Activated naive CD8-positive, alpha-beta T cell treated with anti-CD3 and anti-CD28 coated beads, Interleukin-2, amount 50 U/mL, for 24 hours (primary cell): ENCODE data around the gene ARL5B.
"Not testable (repeated sequence)": the region's sequence is repeated elsewhere in the genome, so short reads cannot be mapped to it uniquely, and the experiment has no call there.

Source experiments
- ATAC-seq: fragments of 150-1000 bp; cut with Tn5 transposase; one replicate; pipeline ENCODE4 v1.10.0; 2021
- DNase-seq: peaks from one replicate; pipeline ENCODE4 v3.0.0; 2021
- H3K27ac Mint-ChIP-seq: one replicate; pipeline ENCODE4 v1.8.0; 2021; ENCODE audit warnings: mild to moderate bottlenecking, mixed read lengths
- H3K27me3 Mint-ChIP-seq: one replicate; pipeline ENCODE4 v1.8.0; 2021; ENCODE audit warnings: mixed read lengths
- H3K36me3 Mint-ChIP-seq: one replicate; pipeline ENCODE4 v1.8.0; 2021; ENCODE audit warnings: low read depth, mixed read lengths
- H3K4me1 Mint-ChIP-seq: one replicate; pipeline ENCODE4 v1.8.0; 2021; ENCODE audit warnings: mixed read lengths
- H3K4me3 Mint-ChIP-seq: one replicate; pipeline ENCODE4 v1.8.0; 2021; ENCODE audit warnings: mild to moderate bottlenecking, moderate library complexity, mixed read lengths
- H3K9me3 Mint-ChIP-seq: one replicate; pipeline ENCODE4 v1.8.0; 2021; ENCODE audit warnings: mixed read lengths

The ARL5B gene, protein sequence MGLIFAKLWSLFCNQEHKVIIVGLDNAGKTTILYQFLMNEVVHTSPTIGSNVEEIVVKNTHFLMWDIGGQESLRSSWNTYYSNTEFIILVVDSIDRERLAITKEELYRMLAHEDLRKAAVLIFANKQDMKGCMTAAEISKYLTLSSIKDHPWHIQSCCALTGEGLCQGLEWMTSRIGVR

DNA sequence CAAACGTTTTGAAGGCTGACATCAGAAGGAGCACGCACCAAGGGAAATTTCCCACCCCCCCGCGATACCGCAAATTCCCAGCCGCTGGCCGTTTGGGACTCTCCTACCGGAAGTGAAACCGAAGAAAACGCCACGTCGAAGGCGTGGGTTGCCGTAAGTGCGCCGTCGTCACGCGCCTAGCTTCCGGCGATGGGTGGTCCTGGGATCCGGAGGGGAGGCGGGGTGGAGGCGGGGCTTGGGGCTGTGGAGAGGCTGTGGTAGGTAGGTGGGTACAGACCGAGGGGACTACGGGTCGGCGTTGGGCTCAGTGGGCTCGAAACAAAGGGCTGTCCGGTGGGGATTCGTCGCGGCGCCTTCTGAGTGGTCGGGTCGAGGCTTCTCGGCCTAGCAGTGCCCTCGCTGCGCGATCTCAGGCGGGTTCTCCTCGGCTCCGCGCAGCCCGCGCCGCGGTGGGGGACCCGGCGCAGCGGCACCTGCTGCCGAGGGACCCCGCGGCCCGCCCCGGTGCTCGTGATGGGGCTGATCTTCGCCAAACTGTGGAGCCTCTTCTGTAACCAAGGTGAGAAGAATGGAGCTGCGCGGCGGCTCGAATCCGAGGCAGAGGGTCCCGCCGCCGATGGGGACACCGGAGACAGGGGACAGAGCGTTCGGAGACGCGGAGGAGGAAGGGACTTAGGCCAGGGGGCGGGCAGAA is at the start of gene ARL5B:
Gene ARL5B, plus strand, starts transcription at position 307 of the 694 bp plus-strand sequence. Its CDS starts 207 bp downstream, at position 514.
- peak; percentile 98 for ATAC-seq
- Mint-ChIP-seq H3K27me3 (no peaks in the 10 kb centered on the region), H3K4me1 (peaks cover 45% of the 10 kb centered on the region), H3K36me3 (peaks cover 6% of the 10 kb centered on the region), H3K9me3 (no peaks in the 10 kb centered on the region), H3K4me3 (peak within 1 kb of the TSS; percentile 99), H3K27ac (peak within 1 kb of the TSS; percentile 95)
- DNase-seq, result peak; percentile 97

DNA sequence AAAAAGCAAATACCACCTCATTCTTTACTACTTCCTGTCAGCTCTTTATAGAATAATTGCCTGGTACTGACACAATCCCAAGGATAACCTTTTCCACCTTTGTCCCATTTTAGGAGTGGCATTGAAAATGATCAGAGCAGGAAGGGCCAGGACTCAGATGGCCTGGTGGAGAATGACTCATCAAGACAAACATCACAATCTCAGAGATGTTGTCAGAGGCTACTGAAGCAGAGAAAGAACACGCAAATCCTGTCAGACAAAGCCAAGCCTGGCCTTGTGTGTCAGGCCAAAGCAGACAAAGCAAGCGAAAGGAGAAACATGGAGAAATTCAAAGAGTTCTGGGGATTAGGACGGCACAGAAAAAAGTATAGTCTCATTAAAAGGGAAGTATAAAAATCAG is 48.7 kb upstream of the ARL5B start:
- no peak for ATAC-seq
- peaks cover 36% of the 10 kb centered on the region for H3K36me3 Mint-ChIP-seq
- DNase-seq, result no peak
- H3K9me3 Mint-ChIP-seq, result no peaks in the 10 kb centered on the region
- no peaks in the 10 kb centered on the region for H3K27me3 Mint-ChIP-seq
- peaks cover 11% of the 10 kb centered on the region for H3K4me1 Mint-ChIP-seq
- H3K4me3 Mint-ChIP-seq, result no peak overlapping the region
- H3K27ac Mint-ChIP-seq, result no peak overlapping the region

- H3K4me3 Mint-ChIP-seq, result no peak overlapping the region
- no peak for DNase-seq
- peaks cover 36% of the 10 kb centered on the region for H3K36me3 Mint-ChIP-seq
- ATAC-seq, result no peak
- H3K9me3 Mint-ChIP-seq, result no peaks in the 10 kb centered on the region
- H3K27ac Mint-ChIP-seq, result no peak overlapping the region
- peaks cover 11% of the 10 kb centered on the region for H3K4me1 Mint-ChIP-seq
- no peaks in the 10 kb centered on the region for H3K27me3 Mint-ChIP-seq
Observed at GRCh38 chr10:18611168-18611567, 48.1 kb upstream of the ARL5B start.

GRCh38 chr10:18615618-18616017 is 43.6 kb upstream of the ARL5B start:
- Mint-ChIP-seq H3K4me3 (no peak overlapping the region), H3K36me3 (peaks cover 45% of the 10 kb centered on the region), H3K9me3 (no peaks in the 10 kb centered on the region), H3K27ac (no peak overlapping the region), H3K4me1 (no peaks in the 10 kb centered on the region), H3K27me3 (no peaks in the 10 kb centered on the region)
- ATAC-seq (no peak), DNase-seq (no peak)

GRCh38 chr10:18616337-18616736 is 42.9 kb upstream of the ARL5B start:
- peaks cover 46% of the 10 kb centered on the region for H3K36me3 Mint-ChIP-seq
- no peak for DNase-seq
- no peak overlapping the region for H3K4me3 Mint-ChIP-seq
- no peak for ATAC-seq
- no peaks in the 10 kb centered on the region for H3K4me1 Mint-ChIP-seq
- no peak overlapping the region for H3K27ac Mint-ChIP-seq
- no peaks in the 10 kb centered on the region for H3K27me3 Mint-ChIP-seq
- no peaks in the 10 kb centered on the region for H3K9me3 Mint-ChIP-seq

- no peaks in the 10 kb centered on the region for H3K27me3 Mint-ChIP-seq
- no peak for DNase-seq
- no peaks in the 10 kb centered on the region for H3K4me1 Mint-ChIP-seq
- H3K4me3 Mint-ChIP-seq, result no peak overlapping the region
- H3K36me3 Mint-ChIP-seq, result peaks cover 36% of the 10 kb centered on the region
- H3K27ac Mint-ChIP-seq, result no peak overlapping the region
- ATAC-seq, result no peak
- H3K9me3 Mint-ChIP-seq, result no peaks in the 10 kb centered on the region
Observed at GRCh38 chr10:18619016-18619415, 40.2 kb upstream of the ARL5B start.

DNA sequence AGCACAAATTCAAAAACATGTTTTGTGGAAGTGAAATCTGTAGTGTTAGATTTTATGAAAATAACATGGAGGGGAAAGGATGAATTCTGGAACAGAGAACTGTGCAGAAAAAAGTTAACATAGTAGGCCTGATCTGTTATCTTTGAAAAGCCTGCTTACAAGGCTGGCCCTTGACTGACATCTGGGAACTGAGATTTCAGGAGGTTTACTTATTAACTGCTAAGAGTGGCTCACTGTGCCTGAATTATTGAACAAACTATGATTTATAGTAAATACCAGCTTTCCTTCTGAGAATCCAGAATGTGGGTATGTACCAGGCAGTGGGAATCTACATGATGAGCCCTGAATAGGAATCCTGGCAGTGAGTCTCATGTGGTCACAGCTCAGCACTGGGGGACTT is 38.4 kb upstream of the ARL5B start:
- Mint-ChIP-seq H3K36me3 (peaks cover 29% of the 10 kb centered on the region), H3K27me3 (no peaks in the 10 kb centered on the region), H3K4me3 (no peak overlapping the region), H3K27ac (no peak overlapping the region), H3K4me1 (no peaks in the 10 kb centered on the region), H3K9me3 (no peaks in the 10 kb centered on the region)
- ATAC-seq (no peak), DNase-seq (no peak)

- DNase-seq, H3K9me3 Mint-ChIP-seq, H3K27me3 Mint-ChIP-seq, H3K4me3 Mint-ChIP-seq, H3K27ac Mint-ChIP-seq, ATAC-seq: not testable (repeated sequence)
- Mint-ChIP-seq H3K36me3 (peaks cover 24% of the 10 kb centered on the region), H3K4me1 (peaks cover 15% of the 10 kb centered on the region)
Observed at GRCh38 chr10:18623671-18624070, 35.6 kb upstream of the ARL5B start.

- H3K4me1 Mint-ChIP-seq, result peaks cover 16% of the 10 kb centered on the region
- H3K27me3 Mint-ChIP-seq, result no peaks in the 10 kb centered on the region
- ATAC-seq (no peak), DNase-seq (no peak)
- no peaks in the 10 kb centered on the region for H3K9me3 Mint-ChIP-seq
- H3K4me3 Mint-ChIP-seq, result no peak overlapping the region
- no peak overlapping the region for H3K27ac Mint-ChIP-seq
- H3K36me3 Mint-ChIP-seq, result peaks cover 23% of the 10 kb centered on the region
Observed at GRCh38 chr10:18625886-18626285, 33.3 kb upstream of the ARL5B start.

GRCh38 chr10:18627452-18628018 is 31.7 kb upstream of the ARL5B start:
- peak; percentile 70 for DNase-seq
- H3K4me3 Mint-ChIP-seq, result peak overlapping the region; percentile 74
- H3K9me3 Mint-ChIP-seq, H3K27me3 Mint-ChIP-seq, ATAC-seq: not testable (repeated sequence)
- peaks cover 16% of the 10 kb centered on the region for H3K4me1 Mint-ChIP-seq
- H3K27ac Mint-ChIP-seq, result peak overlapping the region; percentile 54
- peaks cover 17% of the 10 kb centered on the region for H3K36me3 Mint-ChIP-seq

- not testable (repeated sequence) for DNase-seq, H3K27ac Mint-ChIP-seq, H3K27me3 Mint-ChIP-seq, ATAC-seq, H3K9me3 Mint-ChIP-seq, H3K4me1 Mint-ChIP-seq, H3K4me3 Mint-ChIP-seq
- peaks cover 20% of the 10 kb centered on the region for H3K36me3 Mint-ChIP-seq
Observed at GRCh38 chr10:18632500-18632899, 26.7 kb upstream of the ARL5B start.

GRCh38 chr10:18635995-18636394 is 23.2 kb upstream of the ARL5B start:
- Mint-ChIP-seq H3K27ac (no peak overlapping the region), H3K27me3 (no peaks in the 10 kb centered on the region), H3K4me1 (no peaks in the 10 kb centered on the region), H3K36me3 (peaks cover 24% of the 10 kb centered on the region), H3K4me3 (no peak overlapping the region), H3K9me3 (no peaks in the 10 kb centered on the region)
- ATAC-seq (no peak), DNase-seq (no peak)

DNA sequence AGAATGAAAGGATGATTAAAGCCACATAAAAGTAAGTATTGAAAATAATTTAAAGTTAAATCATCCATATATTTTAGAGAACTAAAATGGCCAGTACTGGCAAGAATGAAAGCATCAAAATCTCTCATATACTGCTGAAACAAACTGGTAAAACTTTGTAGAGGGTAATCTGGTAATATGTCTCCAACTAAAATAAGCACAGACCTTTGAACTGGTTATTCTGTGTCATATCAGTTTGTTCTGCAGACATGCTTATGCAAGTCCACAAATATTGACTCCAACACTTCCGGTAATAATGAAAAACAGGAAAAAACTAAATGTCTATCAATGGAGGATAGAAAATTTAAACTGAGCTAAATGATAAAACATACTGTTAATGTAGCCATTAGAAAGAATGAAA is 21.8 kb upstream of the ARL5B start:
- H3K27ac Mint-ChIP-seq, H3K4me3 Mint-ChIP-seq, H3K4me1 Mint-ChIP-seq, H3K9me3 Mint-ChIP-seq, H3K27me3 Mint-ChIP-seq, DNase-seq, ATAC-seq: not testable (repeated sequence)
- H3K36me3 Mint-ChIP-seq, result peaks cover 24% of the 10 kb centered on the region

DNA sequence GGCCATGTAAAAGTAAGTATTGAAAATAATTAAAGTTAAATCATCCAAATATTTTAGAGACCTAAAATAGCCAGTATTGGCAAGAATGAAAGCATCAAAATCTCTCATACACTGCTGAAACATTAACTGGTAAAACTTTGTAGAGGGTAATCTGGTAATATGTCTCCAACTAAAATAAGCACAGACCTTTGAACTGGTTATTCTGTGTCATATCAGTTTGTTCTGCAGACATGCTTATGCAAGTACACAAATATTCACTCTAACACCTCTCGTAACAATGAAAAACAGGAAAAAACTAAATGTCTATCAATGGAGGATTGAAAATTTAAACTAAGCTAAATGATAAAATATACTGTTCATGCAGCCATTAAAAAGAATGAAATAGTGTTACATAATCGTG is 19.5 kb upstream of the ARL5B start:
- not testable (repeated sequence) for H3K4me3 Mint-ChIP-seq, ATAC-seq, DNase-seq, H3K27me3 Mint-ChIP-seq, H3K9me3 Mint-ChIP-seq, H3K27ac Mint-ChIP-seq, H3K4me1 Mint-ChIP-seq
- H3K36me3 Mint-ChIP-seq, result peaks cover 18% of the 10 kb centered on the region

GRCh38 chr10:18647151-18647550 is 12.1 kb upstream of the ARL5B start:
- H3K4me3 Mint-ChIP-seq, result no peak overlapping the region
- peaks cover 41% of the 10 kb centered on the region for H3K4me1 Mint-ChIP-seq
- H3K9me3 Mint-ChIP-seq, result no peaks in the 10 kb centered on the region
- DNase-seq (no peak), ATAC-seq (no peak)
- H3K27ac Mint-ChIP-seq, result no peak overlapping the region
- peaks cover 24% of the 10 kb centered on the region for H3K36me3 Mint-ChIP-seq
- no peaks in the 10 kb centered on the region for H3K27me3 Mint-ChIP-seq
